GM13977 (cell line): Measurements from ENCODE around the gene SMC2.
A peak's percentile ranks its signal among the peaks of the same experiment; 100 is the strongest.

Experiments used
- DNase-seq: peaks from one replicate; pipeline ENCODE4 v3.0.0; 2012; ENCODE audit warnings: low spot score
- in situ Hi-C: fragments of 300-500 bp; cut with MboI; formaldehyde crosslinking; loops from one replicate; pipeline ENCODE4 v1.12.0; 2022; ENCODE audit warnings: low sequenced_read_pairs, low pct_unique_long_range_greater_than_20kb, mixed read lengths, inconsistent platforms; ENCODE audit not compliant: unreplicated experiment
- TF ChIP-seq, protein P1 (sequence below): IDR thresholded peaks from 2 replicates; pipeline ENCODE4 v1.5.1; 2012; ENCODE audit warnings: mild to moderate bottlenecking, control low read depth; ENCODE audit not compliant: insufficient read depth; ENCODE audit errors: extremely low read depth, missing control alignments

SMC2 gene

GRCh38 chr9:104092875-104093600 lies 1.1 kb upstream of the SMC2 start:
- TF ChIP-seq, protein P1, sequence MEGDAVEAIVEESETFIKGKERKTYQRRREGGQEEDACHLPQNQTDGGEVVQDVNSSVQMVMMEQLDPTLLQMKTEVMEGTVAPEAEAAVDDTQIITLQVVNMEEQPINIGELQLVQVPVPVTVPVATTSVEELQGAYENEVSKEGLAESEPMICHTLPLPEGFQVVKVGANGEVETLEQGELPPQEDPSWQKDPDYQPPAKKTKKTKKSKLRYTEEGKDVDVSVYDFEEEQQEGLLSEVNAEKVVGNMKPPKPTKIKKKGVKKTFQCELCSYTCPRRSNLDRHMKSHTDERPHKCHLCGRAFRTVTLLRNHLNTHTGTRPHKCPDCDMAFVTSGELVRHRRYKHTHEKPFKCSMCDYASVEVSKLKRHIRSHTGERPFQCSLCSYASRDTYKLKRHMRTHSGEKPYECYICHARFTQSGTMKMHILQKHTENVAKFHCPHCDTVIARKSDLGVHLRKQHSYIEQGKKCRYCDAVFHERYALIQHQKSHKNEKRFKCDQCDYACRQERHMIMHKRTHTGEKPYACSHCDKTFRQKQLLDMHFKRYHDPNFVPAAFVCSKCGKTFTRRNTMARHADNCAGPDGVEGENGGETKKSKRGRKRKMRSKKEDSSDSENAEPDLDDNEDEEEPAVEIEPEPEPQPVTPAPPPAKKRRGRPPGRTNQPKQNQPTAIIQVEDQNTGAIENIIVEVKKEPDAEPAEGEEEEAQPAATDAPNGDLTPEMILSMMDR = no peak

GRCh38 chr9:104094534-104095015 lies 466 bp downstream of the SMC2 start:
- in situ Hi-C loops = no loop called here
- DNase-seq = no peak

More at GRCh38 chr9:104092875-104093600, 1.1 kb upstream of the SMC2 start:
- peak; percentile 14 for DNase-seq
- in situ Hi-C loops = no loop called here

GRCh38 chr9:104099630-104100029 lies 5.5 kb downstream of the SMC2 start:
- DNase-seq = no peak
- in situ Hi-C loops = no loop called here
- TF ChIP-seq, protein P1 = no peak

More at GRCh38 chr9:104094534-104095015, 466 bp downstream of the SMC2 start:
- TF ChIP-seq, protein P1 = no peak

DNA sequence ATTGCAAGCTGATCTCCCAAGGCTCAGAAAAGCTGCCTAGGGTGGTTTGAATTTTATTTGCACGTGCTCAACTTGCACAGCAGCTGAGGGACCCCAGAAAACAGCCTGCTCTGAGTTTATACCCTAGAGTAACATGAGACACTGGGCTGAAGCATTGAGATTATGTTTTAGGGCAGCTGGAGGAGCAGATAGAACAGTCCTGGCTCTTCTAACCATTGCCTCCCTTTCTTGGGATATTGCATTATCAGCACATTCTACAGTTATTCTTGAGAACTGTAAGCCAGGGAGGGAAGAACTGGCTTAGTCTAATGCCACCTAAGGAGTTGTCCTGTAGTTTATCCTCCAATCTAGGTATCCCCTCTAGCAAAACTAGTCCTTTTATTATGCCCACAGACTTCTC lies 10.3 kb downstream of the SMC2 start:
- in situ Hi-C loops = no loop called here
- no peak for DNase-seq
- TF ChIP-seq, protein P1 = no peak

DNA sequence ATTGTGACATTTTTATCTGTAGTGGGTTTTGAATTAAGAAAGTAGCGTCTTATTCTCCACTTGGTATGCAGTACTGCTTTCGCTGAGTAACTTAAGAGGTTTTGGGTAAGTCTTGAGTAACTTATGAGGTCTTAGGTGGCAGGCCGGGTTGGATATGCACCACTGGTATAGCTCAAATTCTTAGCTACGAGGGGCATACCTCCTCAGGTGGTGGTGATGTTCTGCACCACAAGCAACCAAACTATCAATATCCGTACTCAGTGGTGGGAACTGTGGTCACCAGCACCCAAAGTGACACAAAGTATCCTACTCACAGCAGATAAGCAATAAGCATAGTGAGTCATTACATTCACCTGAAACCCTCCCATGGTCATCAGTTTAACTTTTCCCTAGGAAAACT lies 13.7 kb downstream of the SMC2 start:
- TF ChIP-seq, protein P1 = no peak
- in situ Hi-C loops = no loop called here
- no peak for DNase-seq

DNA sequence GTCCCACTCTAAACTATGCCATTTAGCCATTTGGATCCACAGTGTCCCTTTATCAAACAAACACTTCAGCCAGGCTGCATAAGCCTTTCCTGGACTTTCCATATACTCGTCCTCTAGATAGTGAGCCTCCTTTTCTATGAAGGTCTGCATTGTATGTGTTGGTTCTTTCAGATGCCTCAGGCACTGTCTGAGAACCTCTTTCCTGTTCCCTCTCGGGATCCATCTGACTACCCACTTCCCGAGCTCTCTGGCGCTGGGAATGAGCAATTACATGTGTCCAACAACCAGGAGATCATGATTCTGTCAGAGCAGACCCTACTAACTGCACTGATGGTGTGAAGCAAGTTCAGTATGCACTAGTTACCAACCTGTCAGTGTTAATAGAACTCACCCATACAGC lies 14.2 kb downstream of the SMC2 start:
- in situ Hi-C loops = no loop called here
- DNase-seq = no peak
- TF ChIP-seq, protein P1 = no peak
